SK-N-SH treated with all-trans-retinoic acid at 6 μM for 48 hours (cell line): ENCODE data around the gene BUB1B.

Experiments
- ATAC-seq: fragments of 200-7000 bp; cut with Tn5 transposase; 3 replicates; pipeline ENCODE4 v1.9.1; 2020; ENCODE audit warnings: mild to moderate bottlenecking, moderate library complexity
- ARNTL ChIP-seq: fragments of 450-650 bp; formaldehyde crosslinking; IDR thresholded peaks from 2 replicates; pipeline ENCODE4 v1.5.0; 2020; ENCODE audit warnings: low read depth, mild to moderate bottlenecking, moderate library complexity, borderline replicate concordance
- BACH2 ChIP-seq: fragments of 250-450 bp; sonication (Bioruptor Pico); IDR thresholded peaks from 2 replicates; pipeline ENCODE4 v1.9.0; 2021; ENCODE audit warnings: mild to moderate bottlenecking, borderline replicate concordance
- CSDC2 ChIP-seq: fragments of 250-450 bp; sonication (Bioruptor Pico); IDR thresholded peaks from 2 replicates; pipeline ENCODE4 v1.5.0; 2020; ENCODE audit warnings: mild to moderate bottlenecking, moderate library complexity
- ESRRG ChIP-seq: fragments of 250-450 bp; sonication (Bioruptor Pico); IDR thresholded peaks from 2 replicates; pipeline ENCODE4 v1.6.1; 2021; ENCODE audit warnings: mild to moderate bottlenecking
- GLIS3 ChIP-seq: fragments of 250-450 bp; sonication (Bioruptor Pico); IDR thresholded peaks from 2 replicates; pipeline ENCODE4 v1.5.0; 2020; ENCODE audit warnings: mild to moderate bottlenecking, moderate library complexity
- ISL1 ChIP-seq: fragments of 250-450 bp; sonication (Bioruptor Pico); IDR thresholded peaks from 2 replicates; pipeline ENCODE4 v2.1.2; 2022; ENCODE audit warnings: mild to moderate bottlenecking, moderate library complexity
- OSR1 ChIP-seq: fragments of 250-450 bp; sonication (Bioruptor Pico); IDR thresholded peaks from 2 replicates; pipeline ENCODE4 v1.8.0; 2022; ENCODE audit warnings: moderate library complexity, mild to moderate bottlenecking, inconsistent platforms
- PPARA ChIP-seq: fragments of 250-450 bp; sonication (Bioruptor Pico); IDR thresholded peaks from 2 replicates; pipeline ENCODE4 v1.5.0; 2020; ENCODE audit warnings: mild to moderate bottlenecking, borderline replicate concordance
- RARB ChIP-seq: fragments of 250-450 bp; sonication (Bioruptor Pico); IDR thresholded peaks from 2 replicates; pipeline ENCODE4 v1.8.0; 2021; ENCODE audit warnings: mild to moderate bottlenecking, moderate library complexity
- SNAI2 ChIP-seq: fragments of 250-450 bp; sonication (Bioruptor Pico); IDR thresholded peaks from 2 replicates; pipeline ENCODE4 v1.5.0; 2020; ENCODE audit warnings: mild to moderate bottlenecking, moderate library complexity
- TCF4 ChIP-seq: fragments of 250-450 bp; sonication (Bioruptor Pico); IDR thresholded peaks from 2 replicates; pipeline ENCODE4 v1.8.0; 2021; ENCODE audit warnings: mild to moderate bottlenecking, moderate library complexity, borderline replicate concordance
- TOX ChIP-seq: fragments of 250-450 bp; sonication (Bioruptor Pico); IDR thresholded peaks from 2 replicates; pipeline ENCODE4 v1.8.0; 2021; ENCODE audit warnings: mild to moderate bottlenecking, moderate library complexity, borderline replicate concordance
- ZC3H10 ChIP-seq: fragments of 250-450 bp; sonication (Bioruptor Pico); IDR thresholded peaks from 2 replicates; pipeline ENCODE4 v1.5.1; 2021; ENCODE audit warnings: mild to moderate bottlenecking, moderate library complexity
- ZFP3 ChIP-seq: fragments of 250-450 bp; sonication (Bioruptor Pico); IDR thresholded peaks from 2 replicates; pipeline ENCODE4 v1.5.0; 2020; ENCODE audit warnings: mild to moderate bottlenecking, moderate library complexity
- ZFP30 ChIP-seq: fragments of 450-650 bp; formaldehyde crosslinking; IDR thresholded peaks from 2 replicates; pipeline ENCODE4 v1.5.0; 2022; ENCODE audit warnings: mild to moderate bottlenecking, moderate library complexity
- ZNF565 ChIP-seq: fragments of 450-650 bp; formaldehyde crosslinking; conservative IDR thresholded peaks from 2 replicates; pipeline ENCODE4 v1.5.0; 2020; ENCODE audit warnings: low read depth, mild to moderate bottlenecking, moderate library complexity
- ZNF70 ChIP-seq: fragments of 450-650 bp; formaldehyde crosslinking; IDR thresholded peaks from 2 replicates; pipeline ENCODE4 v1.5.0; 2020; ENCODE audit warnings: mild to moderate bottlenecking, moderate library complexity
- ZNF8 ChIP-seq: fragments of 450-650 bp; formaldehyde crosslinking; IDR thresholded peaks from 2 replicates; pipeline ENCODE4 v1.5.0; 2020; ENCODE audit warnings: mild to moderate bottlenecking, moderate library complexity
- TF ChIP-seq, protein P1 (sequence below): fragments of 250-450 bp; sonication (Bioruptor Pico); IDR thresholded peaks from 2 replicates; pipeline ENCODE4 v1.5.1; 2020; ENCODE audit warnings: low read depth, mild to moderate bottlenecking, moderate library complexity
- TF ChIP-seq, protein P2 (sequence below): fragments of 250-450 bp; sonication (Bioruptor Pico); IDR thresholded peaks from 2 replicates; pipeline ENCODE4 v1.5.1; 2021; ENCODE audit warnings: mild to moderate bottlenecking, moderate library complexity
- TF ChIP-seq, protein P3 (sequence below): fragments of 250-450 bp; sonication (Bioruptor Pico); IDR thresholded peaks from 2 replicates; pipeline ENCODE4 v1.5.0; 2020; ENCODE audit warnings: mild to moderate bottlenecking, moderate library complexity
- TF ChIP-seq, protein P4 (sequence below): fragments of 250-450 bp; sonication (Bioruptor Pico); IDR thresholded peaks from 2 replicates; pipeline ENCODE4 v1.8.0; 2021; ENCODE audit warnings: low read depth, mild to moderate bottlenecking, moderate library complexity, borderline replicate concordance

The BUB1B gene

DNA sequence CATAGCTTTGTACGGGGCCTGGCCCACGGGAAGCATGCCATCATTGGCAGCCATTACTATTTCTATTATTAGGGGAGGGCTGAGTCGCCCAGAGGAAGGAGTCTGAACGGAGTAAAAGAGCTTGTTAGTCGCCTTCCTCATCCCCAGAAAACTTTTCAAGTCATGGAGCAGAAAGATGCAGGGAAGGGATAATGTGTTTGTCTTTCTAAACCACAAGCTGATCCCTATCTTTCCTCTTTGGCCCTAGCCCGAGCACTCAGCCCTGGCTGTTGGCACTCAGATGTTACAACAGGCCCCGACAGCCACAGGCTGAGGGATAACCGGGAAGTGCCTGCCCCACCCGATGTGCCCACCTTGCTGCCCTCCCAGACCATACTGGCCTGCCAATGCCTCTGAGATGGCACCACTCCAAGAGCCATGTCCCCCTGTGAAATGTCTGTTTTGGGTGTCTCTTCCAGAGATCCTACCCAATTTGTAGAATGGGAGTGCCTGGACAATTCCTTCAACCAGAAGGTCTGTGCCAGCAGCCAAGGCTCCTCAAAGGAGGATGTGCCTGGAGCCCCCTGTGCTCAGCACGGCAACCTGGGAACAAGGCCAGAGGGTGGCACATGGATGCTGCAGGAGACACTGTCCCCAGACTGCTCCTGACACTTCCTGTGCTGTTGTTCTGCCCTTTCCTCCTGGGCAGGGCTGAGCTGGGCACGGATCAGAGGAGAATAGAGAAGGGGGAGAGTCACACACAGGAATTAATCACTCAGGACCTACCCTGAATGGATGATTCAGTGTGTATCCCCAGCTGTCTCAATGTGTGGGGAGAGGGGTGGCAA is 88.8 kb downstream of the BUB1B start:
- TF ChIP-seq ZNF70 (no peak), ZFP30 (no peak), RARB (no peak)
- TF ChIP-seq, protein P1, sequence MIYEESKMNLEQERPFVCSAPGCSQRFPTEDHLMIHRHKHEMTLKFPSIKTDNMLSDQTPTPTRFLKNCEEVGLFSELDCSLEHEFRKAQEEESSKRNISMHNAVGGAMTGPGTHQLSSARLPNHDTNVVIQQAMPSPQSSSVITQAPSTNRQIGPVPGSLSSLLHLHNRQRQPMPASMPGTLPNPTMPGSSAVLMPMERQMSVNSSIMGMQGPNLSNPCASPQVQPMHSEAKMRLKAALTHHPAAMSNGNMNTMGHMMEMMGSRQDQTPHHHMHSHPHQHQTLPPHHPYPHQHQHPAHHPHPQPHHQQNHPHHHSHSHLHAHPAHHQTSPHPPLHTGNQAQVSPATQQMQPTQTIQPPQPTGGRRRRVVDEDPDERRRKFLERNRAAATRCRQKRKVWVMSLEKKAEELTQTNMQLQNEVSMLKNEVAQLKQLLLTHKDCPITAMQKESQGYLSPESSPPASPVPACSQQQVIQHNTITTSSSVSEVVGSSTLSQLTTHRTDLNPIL: no peak
- TF ChIP-seq, all 23 proteins: peak for 0
- ATAC-seq: peak; percentile 85

DNA sequence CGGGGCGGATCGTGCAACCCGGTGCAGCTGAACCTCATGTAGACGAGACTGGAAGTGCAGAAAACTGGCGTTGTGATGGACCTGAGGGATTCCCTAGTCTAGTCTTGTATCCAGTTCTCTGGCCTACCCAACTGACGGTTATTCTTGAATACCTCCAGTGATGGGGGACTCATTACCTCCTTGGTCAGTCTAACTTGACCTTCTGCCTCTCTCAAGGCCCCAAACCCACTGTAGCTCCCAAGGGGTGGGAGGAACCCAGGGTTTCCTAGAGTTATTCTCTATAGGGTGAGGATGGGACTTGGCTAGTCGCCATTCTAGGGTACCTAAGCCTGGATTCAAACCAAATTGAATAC is 89.4 kb downstream of the BUB1B start:
- no peak for ATAC-seq
- TF ChIP-seq BACH2 (CRISPR knock-in tag) (no peak), OSR1 (CRISPR knock-in tag) (no peak), PPARA (CRISPR knock-in tag) (no peak), ESRRG (CRISPR knock-in tag) (no peak), RARB (no peak)
- TF ChIP-seq, protein P2, sequence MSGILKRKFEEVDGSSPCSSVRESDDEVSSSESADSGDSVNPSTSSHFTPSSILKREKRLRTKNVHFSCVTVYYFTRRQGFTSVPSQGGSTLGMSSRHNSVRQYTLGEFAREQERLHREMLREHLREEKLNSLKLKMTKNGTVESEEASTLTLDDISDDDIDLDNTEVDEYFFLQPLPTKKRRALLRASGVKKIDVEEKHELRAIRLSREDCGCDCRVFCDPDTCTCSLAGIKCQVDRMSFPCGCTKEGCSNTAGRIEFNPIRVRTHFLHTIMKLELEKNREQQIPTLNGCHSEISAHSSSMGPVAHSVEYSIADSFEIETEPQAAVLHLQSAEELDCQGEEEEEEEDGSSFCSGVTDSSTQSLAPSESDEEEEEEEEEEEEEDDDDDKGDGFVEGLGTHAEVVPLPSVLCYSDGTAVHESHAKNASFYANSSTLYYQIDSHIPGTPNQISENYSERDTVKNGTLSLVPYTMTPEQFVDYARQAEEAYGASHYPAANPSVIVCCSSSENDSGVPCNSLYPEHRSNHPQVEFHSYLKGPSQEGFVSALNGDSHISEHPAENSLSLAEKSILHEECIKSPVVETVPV: no peak
- TF ChIP-seq, protein P3, sequence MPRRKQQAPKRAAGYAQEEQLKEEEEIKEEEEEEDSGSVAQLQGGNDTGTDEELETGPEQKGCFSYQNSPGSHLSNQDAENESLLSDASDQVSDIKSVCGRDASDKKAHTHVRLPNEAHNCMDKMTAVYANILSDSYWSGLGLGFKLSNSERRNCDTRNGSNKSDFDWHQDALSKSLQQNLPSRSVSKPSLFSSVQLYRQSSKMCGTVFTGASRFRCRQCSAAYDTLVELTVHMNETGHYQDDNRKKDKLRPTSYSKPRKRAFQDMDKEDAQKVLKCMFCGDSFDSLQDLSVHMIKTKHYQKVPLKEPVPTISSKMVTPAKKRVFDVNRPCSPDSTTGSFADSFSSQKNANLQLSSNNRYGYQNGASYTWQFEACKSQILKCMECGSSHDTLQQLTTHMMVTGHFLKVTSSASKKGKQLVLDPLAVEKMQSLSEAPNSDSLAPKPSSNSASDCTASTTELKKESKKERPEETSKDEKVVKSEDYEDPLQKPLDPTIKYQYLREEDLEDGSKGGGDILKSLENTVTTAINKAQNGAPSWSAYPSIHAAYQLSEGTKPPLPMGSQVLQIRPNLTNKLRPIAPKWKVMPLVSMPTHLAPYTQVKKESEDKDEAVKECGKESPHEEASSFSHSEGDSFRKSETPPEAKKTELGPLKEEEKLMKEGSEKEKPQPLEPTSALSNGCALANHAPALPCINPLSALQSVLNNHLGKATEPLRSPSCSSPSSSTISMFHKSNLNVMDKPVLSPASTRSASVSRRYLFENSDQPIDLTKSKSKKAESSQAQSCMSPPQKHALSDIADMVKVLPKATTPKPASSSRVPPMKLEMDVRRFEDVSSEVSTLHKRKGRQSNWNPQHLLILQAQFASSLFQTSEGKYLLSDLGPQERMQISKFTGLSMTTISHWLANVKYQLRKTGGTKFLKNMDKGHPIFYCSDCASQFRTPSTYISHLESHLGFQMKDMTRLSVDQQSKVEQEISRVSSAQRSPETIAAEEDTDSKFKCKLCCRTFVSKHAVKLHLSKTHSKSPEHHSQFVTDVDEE (CRISPR knock-in tag): no peak
- TF ChIP-seq, protein P4, sequence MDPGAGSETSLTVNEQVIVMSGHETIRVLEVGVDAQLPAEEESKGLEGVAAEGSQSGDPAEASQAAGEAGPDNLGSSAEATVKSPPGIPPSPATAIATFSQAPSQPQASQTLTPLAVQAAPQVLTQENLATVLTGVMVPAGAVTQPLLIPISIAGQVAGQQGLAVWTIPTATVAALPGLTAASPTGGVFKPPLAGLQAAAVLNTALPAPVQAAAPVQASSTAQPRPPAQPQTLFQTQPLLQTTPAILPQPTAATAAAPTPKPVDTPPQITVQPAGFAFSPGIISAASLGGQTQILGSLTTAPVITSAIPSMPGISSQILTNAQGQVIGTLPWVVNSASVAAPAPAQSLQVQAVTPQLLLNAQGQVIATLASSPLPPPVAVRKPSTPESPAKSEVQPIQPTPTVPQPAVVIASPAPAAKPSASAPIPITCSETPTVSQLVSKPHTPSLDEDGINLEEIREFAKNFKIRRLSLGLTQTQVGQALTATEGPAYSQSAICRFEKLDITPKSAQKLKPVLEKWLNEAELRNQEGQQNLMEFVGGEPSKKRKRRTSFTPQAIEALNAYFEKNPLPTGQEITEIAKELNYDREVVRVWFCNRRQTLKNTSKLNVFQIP (CRISPR knock-in tag): no peak

DNA sequence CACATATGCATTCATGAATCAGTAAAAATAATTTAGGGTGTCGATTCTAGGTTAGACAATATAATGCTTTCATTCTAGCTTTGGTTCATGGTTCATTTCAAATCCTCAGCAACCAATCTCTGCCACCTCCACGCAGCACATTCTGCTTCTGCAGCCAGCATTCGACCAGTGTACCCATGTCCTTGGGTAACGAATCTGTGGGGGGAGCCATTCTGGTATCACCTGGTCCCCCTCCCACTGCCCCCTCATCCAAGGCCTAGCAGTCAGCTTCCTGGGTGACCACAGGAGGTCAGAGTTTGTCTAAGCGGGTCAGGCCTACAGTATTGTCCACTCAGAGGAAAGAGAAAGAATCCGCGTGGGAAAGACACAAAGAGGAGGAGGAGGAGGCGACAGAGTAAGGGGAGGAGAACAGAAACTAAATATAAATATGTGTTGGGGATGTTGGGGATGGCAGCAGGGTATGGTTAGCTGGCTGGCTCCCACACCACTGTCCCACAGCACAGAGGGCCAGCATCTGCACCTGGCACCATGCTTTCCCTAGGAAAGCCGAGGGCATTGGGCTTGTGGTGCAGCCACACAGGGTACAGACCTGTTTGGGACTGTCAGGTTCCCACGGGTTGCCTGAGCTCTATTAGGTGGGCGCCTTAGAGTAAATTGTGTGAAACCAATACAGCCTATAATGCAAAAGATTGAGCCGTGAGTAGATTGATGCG is 90.1 kb downstream of the BUB1B start:
- TF ChIP-seq PPARA (CRISPR knock-in tag): no peak
- TF ChIP-seq, all 23 proteins: peak for 0
- no peak for ATAC-seq

DNA sequence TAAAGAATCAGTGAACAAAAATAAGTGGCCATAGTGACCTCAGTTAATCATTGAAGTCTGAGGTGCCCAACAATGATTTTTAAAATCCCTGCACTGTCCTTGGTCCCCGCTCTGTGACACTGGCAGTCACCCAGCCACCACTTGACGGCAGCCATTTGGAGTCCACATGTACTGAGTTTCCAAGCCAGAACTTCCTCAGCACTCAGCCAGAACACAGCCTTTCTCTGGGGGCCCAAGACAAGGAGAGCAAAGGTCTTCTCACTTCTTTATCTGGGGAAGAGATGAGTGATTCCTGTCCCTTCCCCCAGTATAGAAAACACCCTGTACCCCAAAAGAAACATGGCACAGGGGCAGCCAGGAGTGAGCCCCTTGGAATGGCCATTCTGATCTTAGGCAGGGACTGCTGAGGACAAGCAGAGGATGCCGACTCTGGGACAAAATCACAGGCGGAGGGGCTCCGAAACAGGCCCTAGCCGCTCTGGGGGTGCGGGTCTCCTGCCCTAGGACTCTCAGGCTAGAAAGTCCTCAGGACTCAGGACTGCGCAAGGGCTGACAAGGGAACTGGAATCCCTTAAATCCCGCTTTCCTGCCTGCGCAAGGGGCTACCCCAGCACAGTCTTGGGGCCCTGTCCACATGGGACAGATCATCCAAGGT is 90.7 kb downstream of the BUB1B start:
- ATAC-seq: no peak
- TF ChIP-seq BACH2 (CRISPR knock-in tag) (no peak), TOX (CRISPR knock-in tag) (no peak), TCF4 (CRISPR knock-in tag) (no peak), ZNF70 (no peak), ZFP3 (no peak), ZC3H10 (CRISPR knock-in tag) (no peak), ZNF8 (CRISPR knock-in tag) (no peak), ZFP30 (no peak), OSR1 (CRISPR knock-in tag) (no peak), ISL1 (CRISPR knock-in tag) (no peak), ZNF565 (CRISPR knock-in tag) (no peak), ARNTL (CRISPR knock-in tag) (no peak), CSDC2 (no peak), SNAI2 (CRISPR knock-in tag) (no peak), GLIS3 (CRISPR knock-in tag) (no peak), ESRRG (CRISPR knock-in tag) (no peak), PPARA (CRISPR knock-in tag) (no peak)
- TF ChIP-seq, protein P2: no peak
- TF ChIP-seq, protein P1: no peak
- TF ChIP-seq, protein P4 (CRISPR knock-in tag): no peak
